Measurements from ENCODE around the gene RPL21. TPM values are rescaled to one million over a fixed set of nuclear protein-coding genes. Genes with fewer than 3 reads are reported as not detected.
A peak's percentile ranks its signal among the peaks of the same experiment; 100 is the strongest.
"Not testable (repeated sequence)": the region's sequence is repeated elsewhere in the genome, so short reads cannot be mapped to it uniquely, and the experiment has no call there.

Gene RPL21
- total RNA-seq, 2 experiments from 2014 or later, result 756 to 1,682 TPM

- ChIA-PET CTCF (interaction anchor here (0.5 to 1.5 kb wide), 6 partner anchors 11 to 313 kb away, joined by 3 to 13 read pairs (median 3); partner anchors contain the start of gene RASL11A), POLR2A (no interaction called here)
- Mint-ChIP-seq H3K4me3 (no peak overlapping the region), H3K27ac (no peak overlapping the region), H3K27me3 (no peaks in the 10 kb centered on the region), H3K9me3 (ENCODE audit: low read depth) (no peaks in the 10 kb centered on the region), H3K4me1 (no peaks in the 10 kb centered on the region), H3K36me3 (ENCODE audit: low read depth) (no peaks in the 10 kb centered on the region)
- DNase-seq (peak; percentile 52), ATAC-seq (peak; percentile 44)
- intact Hi-C loops (cut with DNase I, micrococcal nuclease), result loop anchor here in 1 of 2 experiments (5.0 kb wide), 1 partner anchor 297 kb away; no protein-coding TSS in a partner anchor
These were observed 32.6 kb downstream of the RPL21 start for GRCh38 chr13:27283906-27284493.

- H3K27ac Mint-ChIP-seq, result no peak overlapping the region
- intact Hi-C loops (cut with DNase I, micrococcal nuclease), result no loop called here
- no peak for ATAC-seq
- H3K4me1 Mint-ChIP-seq, result peaks cover 12% of the 10 kb centered on the region
- H3K9me3 Mint-ChIP-seq (ENCODE audit: low read depth), result no peaks in the 10 kb centered on the region
- CTCF ChIA-PET, result no interaction called here
- H3K27me3 Mint-ChIP-seq, result no peaks in the 10 kb centered on the region
- H3K4me3 Mint-ChIP-seq, result no peak overlapping the region
- DNase-seq, result no peak
- POLR2A ChIA-PET, result no interaction called here
- no peaks in the 10 kb centered on the region for H3K36me3 Mint-ChIP-seq (ENCODE audit: low read depth)
These were observed 37.0 kb downstream of the RPL21 start for GRCh38 chr13:27288392-27288791.

- Mint-ChIP-seq H3K4me1 (peaks cover 20% of the 10 kb centered on the region), H3K27ac (no peak overlapping the region), H3K9me3 (ENCODE audit: low read depth) (no peaks in the 10 kb centered on the region), H3K36me3 (ENCODE audit: low read depth) (no peaks in the 10 kb centered on the region), H3K4me3 (no peak overlapping the region), H3K27me3 (no peaks in the 10 kb centered on the region)
- CTCF ChIA-PET, result interaction anchor here (0.6 to 1.4 kb wide), 6 partner anchors 19 to 187 kb away, joined by 3 to 6 read pairs (median 3); partner anchors contain the start of gene RASL11A
- ATAC-seq, result no peak
- DNase-seq, result no peak
- intact Hi-C loops (cut with DNase I, micrococcal nuclease), result no loop called here
- POLR2A ChIA-PET, result no interaction called here
These were observed 37.8 kb downstream of the RPL21 start for GRCh38 chr13:27289011-27289665.

DNA sequence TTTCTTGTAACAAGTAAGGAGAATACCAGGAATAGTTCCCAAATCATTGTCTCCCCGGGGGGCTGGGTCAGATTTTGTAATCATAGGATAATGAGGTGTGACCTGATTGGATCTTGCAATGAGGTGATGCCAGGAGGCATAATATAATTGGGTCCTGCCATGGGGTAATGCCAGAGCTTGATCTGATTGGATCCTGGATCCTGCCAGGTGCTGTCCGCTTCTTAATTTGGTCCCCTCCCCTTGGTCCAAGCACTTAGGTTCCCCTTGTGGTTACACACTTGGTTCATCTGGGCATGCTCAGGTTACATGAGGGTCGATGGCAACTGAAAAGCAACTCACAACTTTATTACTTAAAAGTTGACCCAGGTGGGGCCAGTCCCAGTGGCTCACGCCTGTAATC is 39.4 kb downstream of the RPL21 start:
- no peaks in the 10 kb centered on the region for H3K36me3 Mint-ChIP-seq (ENCODE audit: low read depth)
- H3K4me3 Mint-ChIP-seq, result no peak overlapping the region
- POLR2A ChIA-PET, result no interaction called here
- no peak for ATAC-seq
- no peaks in the 10 kb centered on the region for H3K9me3 Mint-ChIP-seq (ENCODE audit: low read depth)
- DNase-seq, result no peak
- intact Hi-C loops (cut with DNase I, micrococcal nuclease), result no loop called here
- H3K4me1 Mint-ChIP-seq, result peaks cover 36% of the 10 kb centered on the region
- CTCF ChIA-PET, result no interaction called here
- H3K27me3 Mint-ChIP-seq, result no peaks in the 10 kb centered on the region
- no peak overlapping the region for H3K27ac Mint-ChIP-seq

DNA sequence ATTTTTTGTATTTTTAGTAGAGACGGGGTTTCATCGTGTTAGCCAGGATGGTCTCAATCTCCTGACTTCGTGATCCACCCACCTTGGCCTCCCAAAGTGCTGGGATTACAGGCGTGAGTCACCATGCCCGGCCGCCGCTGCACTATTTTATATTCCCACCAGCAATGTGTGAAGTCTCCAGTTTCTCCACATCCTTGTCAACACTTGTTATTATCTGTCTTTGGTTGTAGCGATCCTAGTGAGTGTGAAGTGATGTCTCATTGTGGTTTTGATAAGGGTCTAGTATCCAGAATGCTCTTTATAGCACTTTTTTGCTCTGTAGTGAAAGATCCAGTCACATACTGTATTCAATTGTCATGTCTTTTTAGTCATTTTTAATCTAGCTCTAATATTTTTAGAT is 40.6 kb downstream of the RPL21 start:
- H3K27me3 Mint-ChIP-seq; ATAC-seq; DNase-seq; H3K36me3 Mint-ChIP-seq (ENCODE audit: low read depth); intact Hi-C loops (cut with DNase I, micrococcal nuclease); H3K4me3 Mint-ChIP-seq; H3K27ac Mint-ChIP-seq; POLR2A ChIA-PET; H3K9me3 Mint-ChIP-seq (ENCODE audit: low read depth): not testable (repeated sequence)
- peaks cover 36% of the 10 kb centered on the region for H3K4me1 Mint-ChIP-seq
- CTCF ChIA-PET, result interaction anchor here (1.1 to 2.0 kb wide), 2 partner anchors 8 to 307 kb away, joined by 3 to 9 read pairs; no protein-coding TSS in a partner anchor

DNA sequence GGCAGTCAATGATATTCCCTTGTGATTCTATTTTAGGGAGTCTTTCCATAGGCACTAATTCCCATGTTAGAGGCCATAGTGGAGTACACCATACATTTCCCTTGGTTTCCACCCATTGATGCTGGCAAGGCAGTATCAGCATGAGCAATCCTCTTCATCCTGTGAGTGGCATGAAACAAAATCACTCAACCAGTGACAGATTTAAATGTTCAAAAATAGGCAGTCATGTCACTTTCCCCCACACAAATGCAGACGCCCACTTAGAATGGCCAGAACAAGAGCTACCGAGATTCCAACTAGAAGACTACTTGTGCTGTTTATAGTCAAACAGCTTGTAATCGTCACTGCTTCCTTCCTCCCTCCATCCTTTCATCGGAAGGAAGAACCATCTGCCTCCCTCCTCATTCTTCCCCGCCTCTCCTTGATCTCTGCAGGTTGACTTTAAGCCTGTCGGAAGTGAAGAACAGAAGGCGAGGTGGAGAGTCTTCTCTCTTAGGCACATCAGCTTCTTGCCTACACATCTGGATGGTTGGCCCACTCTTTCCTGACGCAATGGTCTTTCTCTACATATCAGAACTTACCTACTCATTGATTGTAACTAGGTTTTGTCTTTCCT is 41.8 kb downstream of the RPL21 start:
- ChIA-PET CTCF (interaction anchor here (0.7 to 2.0 kb wide), 3 partner anchors 15 to 308 kb away, joined by 4 to 9 read pairs (median 4); no protein-coding TSS in a partner anchor), POLR2A (no interaction called here)
- intact Hi-C loops (cut with DNase I, micrococcal nuclease), result no loop called here
- Mint-ChIP-seq H3K9me3 (ENCODE audit: low read depth) (no peaks in the 10 kb centered on the region), H3K27ac (peak overlapping the region; percentile 74), H3K4me1 (peaks cover 36% of the 10 kb centered on the region), H3K27me3 (no peaks in the 10 kb centered on the region), H3K36me3 (ENCODE audit: low read depth) (no peaks in the 10 kb centered on the region), H3K4me3 (no peak overlapping the region)
- DNase-seq (peak; percentile 20), ATAC-seq (peak; percentile 62)

DNA sequence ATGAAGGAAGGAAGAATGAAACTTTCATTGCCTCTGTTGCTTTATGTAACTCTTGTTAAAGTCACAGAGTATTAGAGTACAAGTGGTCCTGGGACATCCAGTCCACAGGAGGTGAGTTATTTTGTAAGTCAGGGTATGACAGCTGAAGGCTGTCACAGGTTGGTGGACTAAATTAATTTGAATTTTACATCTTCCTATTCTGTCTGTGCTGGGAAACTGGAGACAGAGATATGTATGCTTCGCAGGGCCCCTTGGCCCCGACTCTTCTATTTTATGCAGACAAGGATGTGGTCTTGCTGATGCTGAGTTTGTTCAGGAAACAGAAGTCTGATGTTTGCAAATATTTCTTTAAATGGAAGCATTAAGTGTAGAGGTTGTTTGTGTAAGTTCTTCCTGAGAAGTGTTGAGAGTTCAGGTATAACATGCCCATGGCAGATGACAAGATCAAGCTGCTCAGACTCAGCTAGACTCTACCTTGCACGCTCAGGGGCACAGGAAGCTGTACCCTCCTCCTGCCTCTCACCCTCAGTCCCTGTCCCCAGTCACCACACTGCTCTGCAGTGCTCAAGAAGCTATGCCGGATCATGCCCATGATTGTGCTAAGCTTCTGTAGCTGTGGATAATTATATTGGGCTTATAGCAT is 42.6 kb downstream of the RPL21 start:
- intact Hi-C loops (cut with DNase I, micrococcal nuclease), result no loop called here
- ChIA-PET POLR2A (no interaction called here), CTCF (interaction anchor here (0.5 to 2.0 kb wide), 4 partner anchors 16 to 1192 kb away, joined by 3 to 9 read pairs (median 4); no protein-coding TSS in a partner anchor)
- H3K4me1 Mint-ChIP-seq, result peaks cover 36% of the 10 kb centered on the region
- H3K36me3 Mint-ChIP-seq (ENCODE audit: low read depth), result no peaks in the 10 kb centered on the region
- ATAC-seq (peak; percentile 74), DNase-seq (peak; percentile 19)
- no peaks in the 10 kb centered on the region for H3K9me3 Mint-ChIP-seq (ENCODE audit: low read depth)
- H3K27me3 Mint-ChIP-seq, result no peaks in the 10 kb centered on the region
- H3K4me3 Mint-ChIP-seq, result no peak overlapping the region
- peak overlapping the region; percentile 74 for H3K27ac Mint-ChIP-seq

- Mint-ChIP-seq H3K4me1 (peaks cover 36% of the 10 kb centered on the region), H3K27ac (no peak overlapping the region), H3K27me3 (no peaks in the 10 kb centered on the region), H3K4me3 (no peak overlapping the region), H3K36me3 (ENCODE audit: low read depth) (no peaks in the 10 kb centered on the region), H3K9me3 (ENCODE audit: low read depth) (no peaks in the 10 kb centered on the region)
- DNase-seq, result peak; percentile 30
- CTCF ChIA-PET, result interaction anchor here (1.0 kb wide), 1 partner anchor 25 kb away, joined by 3 read pairs; the partner anchor contains the start of gene RASL11A
- no peak for ATAC-seq
- intact Hi-C loops (cut with DNase I, micrococcal nuclease), result no loop called here
- POLR2A ChIA-PET, result interaction anchor here (0.6 kb wide), 1 partner anchor 26 kb away, joined by 4 read pairs; no protein-coding TSS in a partner anchor
These were observed 43.7 kb downstream of the RPL21 start for GRCh38 chr13:27295096-27295495.

- Mint-ChIP-seq H3K27ac (no peak overlapping the region), H3K36me3 (ENCODE audit: low read depth) (no peaks in the 10 kb centered on the region), H3K4me1 (peaks cover 36% of the 10 kb centered on the region), H3K4me3 (no peak overlapping the region), H3K27me3 (no peaks in the 10 kb centered on the region), H3K9me3 (ENCODE audit: low read depth) (no peaks in the 10 kb centered on the region)
- no peak for DNase-seq
- CTCF ChIA-PET, result interaction anchor here (1.0 kb wide), 1 partner anchor 25 kb away, joined by 3 read pairs; the partner anchor contains the start of gene RASL11A
- ATAC-seq, result no peak
- POLR2A ChIA-PET, result no interaction called here
- intact Hi-C loops (cut with DNase I, micrococcal nuclease), result no loop called here
These were observed 44.3 kb downstream of the RPL21 start for GRCh38 chr13:27295660-27296059.

GRCh38 chr13:27296496-27296895 is 45.1 kb downstream of the RPL21 start:
- ChIA-PET CTCF (interaction anchor here (0.5 kb wide), 1 partner anchor 33 kb away, joined by 3 read pairs; no protein-coding TSS in a partner anchor), POLR2A (no interaction called here)
- Mint-ChIP-seq H3K4me3 (no peak overlapping the region), H3K36me3 (ENCODE audit: low read depth) (no peaks in the 10 kb centered on the region), H3K9me3 (ENCODE audit: low read depth) (no peaks in the 10 kb centered on the region), H3K27me3 (no peaks in the 10 kb centered on the region), H3K27ac (no peak overlapping the region), H3K4me1 (peaks cover 36% of the 10 kb centered on the region)
- DNase-seq, result no peak
- intact Hi-C loops (cut with DNase I, micrococcal nuclease), result no loop called here
- ATAC-seq, result no peak

DNA sequence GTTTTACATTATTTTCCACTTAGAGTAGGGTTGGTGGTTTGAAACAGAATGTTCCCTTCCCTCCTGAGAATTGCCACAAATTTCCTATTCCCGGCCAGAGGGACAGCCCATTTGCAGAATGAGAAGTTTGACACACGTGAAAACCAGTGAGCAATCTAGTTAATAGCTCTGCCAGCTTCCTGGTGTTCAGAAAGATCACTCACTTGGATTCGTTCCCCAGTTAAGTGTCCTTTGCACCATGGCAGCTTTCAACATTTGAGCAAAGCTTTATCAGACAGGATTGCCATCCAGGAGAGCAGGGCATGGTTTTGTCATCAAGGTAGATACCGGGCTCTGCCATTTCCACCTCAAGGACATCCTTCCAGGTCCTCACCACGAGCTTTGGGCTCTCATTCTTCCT is 47.5 kb downstream of the RPL21 start:
- H3K4me3 Mint-ChIP-seq, result no peak overlapping the region
- no peak for DNase-seq
- H3K4me1 Mint-ChIP-seq, result peaks cover 35% of the 10 kb centered on the region
- ChIA-PET CTCF (interaction anchor here (1.0 to 1.9 kb wide), 2 partner anchors 29 to 528 kb away, joined by 3 read pairs; no protein-coding TSS in a partner anchor), POLR2A (no interaction called here)
- no peaks in the 10 kb centered on the region for H3K36me3 Mint-ChIP-seq (ENCODE audit: low read depth)
- intact Hi-C loops (cut with DNase I, micrococcal nuclease), result no loop called here
- no peak for ATAC-seq
- H3K27me3 Mint-ChIP-seq, result no peaks in the 10 kb centered on the region
- peaks cover 3% of the 10 kb centered on the region for H3K9me3 Mint-ChIP-seq (ENCODE audit: low read depth)
- H3K27ac Mint-ChIP-seq, result no peak overlapping the region
